Karpas-422 (cell line): Measurements from ENCODE around the gene WDR46. TPM values are rescaled to one million over a fixed set of nuclear protein-coding genes. Genes with fewer than 3 reads are reported as not detected.

Experiments
- DNase-seq: peaks from one replicate; pipeline ENCODE4 v3.0.0-alpha.2; 2015
- H2AFZ ChIP-seq: fragments of 200-600 bp; sonication (generic); 2 replicates; pipeline ENCODE4 v1.6.1; 2014; ENCODE audit warnings: antibody characterized with exemption, low read length, mixed read lengths
- H3K27ac ChIP-seq: fragments of 200-600 bp; sonication (generic); 2 replicates; pipeline ENCODE4 v1.5.1; 2014; ENCODE audit warnings: mild to moderate bottlenecking, low read length, moderate library complexity
- H3K27me3 ChIP-seq: fragments of 200-600 bp; sonication (generic); 2 replicates; pipeline ENCODE4 v1.6.1; 2014; ENCODE audit warnings: low read length, mixed read lengths
- H3K36me3 ChIP-seq: fragments of 200-600 bp; sonication (generic); 2 replicates; pipeline ENCODE4 v1.6.1; 2014; ENCODE audit warnings: low read length, mixed read lengths; ENCODE audit not compliant: insufficient read depth
- H3K4me1 ChIP-seq: fragments of 200-600 bp; sonication (generic); 2 replicates; pipeline ENCODE4 v1.6.1; 2014; ENCODE audit warnings: mild to moderate bottlenecking, low read length, mixed read lengths
- H3K4me2 ChIP-seq: fragments of 200-600 bp; sonication (generic); 2 replicates; pipeline ENCODE4 v1.6.1; 2014; ENCODE audit warnings: low read length, low read depth, mild to moderate bottlenecking; ENCODE audit not compliant: poor library complexity, severe bottlenecking
- H3K4me3 ChIP-seq: fragments of 200-600 bp; sonication (generic); 2 replicates; pipeline ENCODE4 v1.5.1; 2014; ENCODE audit warnings: mild to moderate bottlenecking, antibody characterized with exemption, low read length, mixed read lengths
- H3K79me2 ChIP-seq: fragments of 200-600 bp; sonication (generic); 2 replicates; pipeline ENCODE4 v1.6.1; 2014; ENCODE audit warnings: mild to moderate bottlenecking, low read length, mixed read lengths
- H3K9ac ChIP-seq: fragments of 200-600 bp; sonication (generic); 2 replicates; pipeline ENCODE4 v1.6.0; 2014; ENCODE audit warnings: low read length
- H3K9me2 ChIP-seq: fragments of 200-600 bp; sonication (generic), shearing (Covaris generic); replicated peaks from 2 replicates; pipeline ENCODE4 v1.6.0; 2014; ENCODE audit warnings: mild to moderate bottlenecking, low read length, moderate library complexity; ENCODE audit not compliant: insufficient read depth
- H3K9me3 ChIP-seq: fragments of 300-700, 200-600 bp; sonication (generic); 2 replicates; pipeline ENCODE4 v1.6.1; 2014; ENCODE audit warnings: low read length, mixed read lengths
- H4K20me1 ChIP-seq: fragments of 200-600 bp; sonication (generic); 2 replicates; pipeline ENCODE4 v1.6.1; 2014; ENCODE audit warnings: mild to moderate bottlenecking, antibody characterized with exemption, low read length, low read depth; ENCODE audit not compliant: insufficient read depth
- total RNA-seq: library from RNA; depleted of rRNA; stranded (reverse); fragments of >200 nt; shearing (Covaris generic); gene quantifications from 2 replicates; pipeline ENCODE4 v1.2.3, GENCODE V29; 2014; ENCODE audit warnings: low replicate concordance

WDR46 gene
- total RNA-seq, 1 experiment from 2014 or later: 59.6 TPM

DNA sequence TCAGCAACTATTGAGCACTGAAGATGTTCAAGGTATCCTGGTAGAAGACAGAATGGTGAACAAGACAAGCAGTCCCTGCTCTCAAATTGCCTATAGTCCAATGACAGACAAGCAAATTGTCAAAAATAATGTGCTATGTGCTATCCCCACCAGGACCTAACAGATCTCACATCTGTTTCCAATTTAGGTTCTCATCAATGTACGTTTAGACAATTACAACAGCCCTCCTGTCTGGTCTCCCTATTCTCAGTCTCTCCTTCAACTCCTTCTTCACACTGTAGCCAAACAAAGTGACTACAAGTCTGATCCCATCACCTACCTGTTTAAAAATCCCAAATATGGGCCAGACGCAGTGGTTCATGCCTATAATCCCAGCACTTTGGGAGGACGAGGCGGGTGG, 17.3 kb upstream of the WDR46 start:
- Histone ChIP-seq H3K4me2 (no peak overlapping the region), H2AFZ (no peak overlapping the region), H3K27me3 (no peaks in the 10 kb centered on the region), H3K36me3 (peaks cover 15% of the 10 kb centered on the region; the same call in 1 of the 2 replicates), H3K4me1 (0 out of 2 replicates have a peak, but pooled peaks cover 3% of the 10 kb centered on the region), H3K9ac (no peak overlapping the region), H3K79me2 (peaks cover 38% of the 10 kb centered on the region), H3K4me3 (no peak overlapping the region), H4K20me1 (0 out of 2 replicates have a peak, but pooled peaks cover 7% of the 10 kb centered on the region), H3K9me2 (no peaks in the 10 kb centered on the region), H3K27ac (no peak overlapping the region), H3K9me3 (no peaks in the 10 kb centered on the region)
- DNase-seq: no peak

DNA sequence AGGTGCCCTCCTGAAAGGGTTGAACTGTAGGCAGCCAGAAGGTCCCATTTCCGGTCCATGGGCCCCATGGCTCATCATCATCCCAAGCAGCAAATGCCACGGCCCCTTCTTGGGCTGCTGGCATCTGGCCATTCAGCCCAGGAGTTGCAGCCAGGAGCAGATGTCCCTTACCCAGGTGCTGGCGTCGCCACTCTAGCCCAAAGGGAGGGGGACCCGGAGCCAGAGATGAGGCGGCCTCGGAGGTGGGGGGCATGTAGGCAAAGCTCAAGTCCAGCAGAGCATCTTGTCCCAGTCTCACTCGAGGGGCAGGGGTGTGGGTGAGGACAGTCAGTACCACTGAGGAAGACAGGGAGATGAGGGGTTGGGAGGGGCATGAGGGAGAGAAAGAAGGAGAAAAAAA, 16.0 kb upstream of the WDR46 start:
- Histone ChIP-seq H4K20me1 (0 out of 2 replicates have a peak, but pooled peaks cover 7% of the 10 kb centered on the region), H3K9ac (no peak overlapping the region), H3K4me1 (peaks cover 5% of the 10 kb centered on the region), H2AFZ (no peak overlapping the region), H3K9me2 (no peaks in the 10 kb centered on the region), H3K9me3 (no peaks in the 10 kb centered on the region), H3K4me3 (no peak overlapping the region), H3K27me3 (no peaks in the 10 kb centered on the region), H3K27ac (no peak overlapping the region), H3K36me3 (peaks cover 15% of the 10 kb centered on the region; the same call in 1 of the 2 replicates), H3K79me2 (peaks cover 26% of the 10 kb centered on the region), H3K4me2 (no peak overlapping the region)
- DNase-seq: no peak

DNA sequence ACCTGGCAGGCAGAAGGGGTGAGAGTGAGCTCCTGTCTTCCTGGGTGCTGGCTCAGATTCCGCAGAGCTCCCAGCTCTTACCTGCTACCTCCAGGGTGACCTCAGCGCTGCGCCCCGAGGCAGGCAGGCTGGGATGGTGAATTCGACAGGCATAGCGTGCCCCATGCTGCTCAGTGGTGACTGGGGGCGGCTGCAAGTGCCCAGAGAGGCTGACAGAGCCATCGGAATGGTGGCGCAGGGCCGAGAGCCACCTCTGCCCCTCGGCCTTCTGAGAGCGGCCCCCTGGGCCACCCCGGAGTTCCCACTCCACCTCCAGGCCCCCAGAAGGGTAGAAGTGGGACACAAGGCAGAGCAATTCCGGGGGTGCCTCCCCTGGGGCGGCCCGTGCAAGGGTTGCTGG, 15.2 kb upstream of the WDR46 start:
- DNase-seq: no peak
- no peak overlapping the region for H3K9ac ChIP-seq
- H3K27ac ChIP-seq: no peak overlapping the region
- 0 out of 2 replicates have a peak, but pooled peaks cover 7% of the 10 kb centered on the region for H4K20me1 ChIP-seq
- H3K27me3 ChIP-seq: no peaks in the 10 kb centered on the region
- no peak overlapping the region for H3K4me2 ChIP-seq
- H3K4me3 ChIP-seq: no peak overlapping the region
- peaks cover 11% of the 10 kb centered on the region for H3K4me1 ChIP-seq
- no peaks in the 10 kb centered on the region for H3K9me2 ChIP-seq
- H3K36me3 ChIP-seq: peaks cover 15% of the 10 kb centered on the region; the same call in 1 of the 2 replicates
- H3K79me2 ChIP-seq: peaks cover 26% of the 10 kb centered on the region
- no peaks in the 10 kb centered on the region for H3K9me3 ChIP-seq
- H2AFZ ChIP-seq: no peak overlapping the region

DNA sequence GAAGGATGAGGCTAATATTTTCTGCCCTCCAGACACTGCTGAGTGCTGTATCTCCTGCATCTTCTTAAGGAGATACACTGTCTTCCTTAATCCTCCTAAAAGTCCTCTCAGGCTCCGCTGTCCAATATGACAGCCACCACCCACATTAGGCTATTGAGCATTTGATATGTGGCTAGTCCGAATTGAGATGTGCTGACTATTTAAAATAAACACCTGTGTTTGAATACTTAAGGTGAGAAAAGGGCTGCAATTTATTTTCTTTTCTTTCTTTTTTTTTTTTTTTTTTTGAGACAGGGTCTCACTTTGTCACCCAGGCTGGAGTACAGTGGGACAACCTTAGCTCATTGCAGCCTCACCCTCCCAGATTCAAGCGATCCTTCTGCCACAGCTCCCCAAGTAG, 12.8 kb upstream of the WDR46 start:
- Histone ChIP-seq H3K4me2 (no peak overlapping the region), H2AFZ (no peak overlapping the region), H3K4me1 (peaks cover 21% of the 10 kb centered on the region)

DNA sequence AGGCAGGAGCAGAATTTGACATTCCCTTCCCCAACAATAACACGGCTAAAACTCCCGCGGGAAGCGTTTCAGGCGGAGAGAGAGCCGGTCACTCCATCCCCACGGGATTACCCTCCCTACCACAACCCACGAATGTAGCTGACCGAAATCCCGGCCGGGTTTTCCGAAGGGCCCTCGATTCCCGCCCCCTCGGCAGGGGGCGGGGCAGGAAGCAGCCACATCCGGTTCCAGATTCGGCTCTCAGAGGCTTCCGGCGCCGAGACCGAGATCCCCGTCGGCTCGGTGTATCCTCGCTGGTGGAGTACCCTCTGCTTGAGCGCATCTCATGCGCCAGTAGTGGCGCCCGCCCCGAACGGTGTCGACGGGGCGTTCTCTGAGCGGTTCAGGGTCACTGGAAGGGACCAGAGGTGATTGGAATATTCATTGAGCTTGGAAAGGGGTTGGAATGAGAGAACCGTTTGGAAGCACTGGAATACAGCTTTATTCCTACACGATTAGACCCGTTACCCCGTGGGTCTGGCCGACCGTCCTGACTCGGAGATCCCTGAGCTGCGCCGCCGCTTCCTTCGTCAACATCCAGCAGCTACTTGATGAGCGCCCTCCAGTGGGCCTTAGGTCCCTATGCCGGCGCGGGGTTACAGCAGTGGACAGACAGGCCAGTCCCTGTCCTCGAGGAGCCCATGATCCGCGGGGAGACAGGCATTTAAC, 10.4 kb upstream of the WDR46 start:
- H3K27ac ChIP-seq: peak overlapping the region; percentile 92
- peaks cover 3% of the 10 kb centered on the region; the same call in 1 of the 2 replicates for H3K36me3 ChIP-seq
- peak overlapping the region; percentile 84 for H3K9ac ChIP-seq
- no peaks in the 10 kb centered on the region for H3K9me3 ChIP-seq
- peaks cover 20% of the 10 kb centered on the region for H3K4me1 ChIP-seq
- H2AFZ ChIP-seq: no peak overlapping the region
- peak; percentile 97 for DNase-seq
- peak overlapping the region; percentile 79 for H3K4me2 ChIP-seq
- no peaks in the 10 kb centered on the region for H4K20me1 ChIP-seq
- H3K79me2 ChIP-seq: peaks cover 19% of the 10 kb centered on the region
- no peaks in the 10 kb centered on the region for H3K27me3 ChIP-seq
- no peaks in the 10 kb centered on the region for H3K9me2 ChIP-seq
- peak overlapping the region; percentile 74 for H3K4me3 ChIP-seq

More for the DNA sequence above, 12.8 kb upstream of the WDR46 start:
- no peaks in the 10 kb centered on the region for H3K9me2 ChIP-seq
- no peak overlapping the region for H3K27ac ChIP-seq
- no peak overlapping the region for H3K4me3 ChIP-seq
- no peak overlapping the region for H3K9ac ChIP-seq
- H3K79me2 ChIP-seq: peaks cover 26% of the 10 kb centered on the region
- H3K36me3 ChIP-seq: peaks cover 12% of the 10 kb centered on the region; the same call in 1 of the 2 replicates
- H4K20me1 ChIP-seq: 0 out of 2 replicates have a peak, but pooled peaks cover 7% of the 10 kb centered on the region
- H3K9me3 ChIP-seq: no peaks in the 10 kb centered on the region
- H3K27me3 ChIP-seq: no peaks in the 10 kb centered on the region
- DNase-seq: no peak

DNA sequence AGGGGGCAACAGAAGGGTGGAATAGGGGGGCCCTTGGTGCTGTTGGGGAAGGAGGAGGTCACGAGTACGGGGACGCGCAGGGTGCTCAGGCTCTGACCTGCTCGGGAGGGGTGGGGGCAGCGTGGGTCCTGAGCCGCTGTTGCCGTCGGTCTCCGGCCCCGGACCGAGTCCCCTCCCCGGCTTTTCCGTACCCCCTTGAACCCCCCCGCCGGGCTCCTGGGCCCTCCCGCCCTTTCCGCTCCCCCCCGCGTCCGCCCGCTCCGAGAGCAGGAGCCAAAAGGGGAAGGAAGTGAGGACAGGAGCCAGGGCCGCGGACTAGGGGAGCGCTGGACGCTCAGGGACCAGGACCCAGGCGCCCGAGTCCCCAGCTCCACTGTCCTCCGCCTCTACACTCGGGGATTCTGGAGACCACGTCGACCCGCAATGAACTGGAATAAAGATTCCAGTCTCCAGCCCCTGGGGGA, 9.8 kb upstream of the WDR46 start, which contains the start of gene RGL2:
RGL2 (minus strand) TSS at position 170 of the 464 bp plus-strand sequence. CDS start 332 bp downstream, outside the sequence.
- peaks cover 20% of the 10 kb centered on the region for H3K4me1 ChIP-seq
- peak within 1 kb of the TSS; percentile 74 for H3K4me3 ChIP-seq
- H3K9me2 ChIP-seq: no peaks in the 10 kb centered on the region
- peaks cover 3% of the 10 kb centered on the region; the same call in 1 of the 2 replicates for H3K36me3 ChIP-seq
- 0 out of 2 replicates have a peak within 1 kb of the TSS, but pooled peaks have one; percentile 23 for H2AFZ ChIP-seq
- no peaks in the 10 kb centered on the region for H3K9me3 ChIP-seq
- H3K4me2 ChIP-seq: peak within 1 kb of the TSS; percentile 79
- no peaks in the 10 kb centered on the region for H4K20me1 ChIP-seq
- H3K27ac ChIP-seq: peak within 1 kb of the TSS; percentile 92
- DNase-seq: peak; percentile 88
- H3K9ac ChIP-seq: peak within 1 kb of the TSS; percentile 84
- no peaks in the 10 kb centered on the region for H3K27me3 ChIP-seq
- peaks cover 19% of the 10 kb centered on the region for H3K79me2 ChIP-seq

DNA sequence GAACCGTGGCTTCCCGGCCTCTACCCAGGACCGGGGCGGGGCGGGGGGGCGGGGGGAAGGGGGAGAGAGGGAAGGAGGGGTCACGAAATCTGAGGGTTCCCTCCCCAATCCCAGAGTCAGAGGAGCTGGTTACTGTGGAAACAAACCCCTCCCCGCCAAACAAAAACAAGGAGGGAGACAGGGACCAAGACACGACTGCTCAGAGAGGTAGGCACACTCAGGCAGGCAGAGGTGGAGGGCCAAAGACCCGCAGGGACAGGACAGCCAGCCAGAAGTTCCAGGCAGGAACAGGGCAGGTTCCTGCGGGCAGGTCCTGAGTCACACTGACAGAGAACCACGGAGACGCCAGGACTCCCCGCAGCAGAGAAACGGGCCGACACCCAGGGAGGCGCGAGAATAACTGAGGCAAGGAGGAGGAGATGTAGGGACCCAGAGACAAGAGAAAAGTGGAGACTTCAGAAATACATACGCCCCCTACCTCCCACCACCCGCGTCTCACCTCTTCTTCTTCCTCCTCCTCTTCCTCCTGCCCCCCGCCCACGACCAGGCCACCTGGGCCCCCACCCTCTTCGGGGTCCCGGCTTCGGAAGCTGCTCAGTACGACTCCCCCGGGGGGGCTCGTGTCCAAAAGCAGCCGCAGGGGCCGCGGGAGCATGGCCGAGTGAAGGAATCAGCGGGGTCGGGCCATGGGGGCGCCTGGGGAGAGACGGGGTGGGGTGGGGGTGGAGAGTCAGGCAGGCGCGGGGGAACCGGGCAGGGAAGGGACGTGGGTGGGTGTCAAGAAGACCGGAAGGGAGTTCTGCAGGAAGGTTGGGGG, 9.1 kb upstream of the WDR46 start:
- DNase-seq: peak; percentile 92
- Histone ChIP-seq H4K20me1 (no peaks in the 10 kb centered on the region), H3K4me2 (peak overlapping the region; percentile 79), H3K4me1 (peaks cover 20% of the 10 kb centered on the region), H3K27me3 (no peaks in the 10 kb centered on the region), H3K9me2 (no peaks in the 10 kb centered on the region), H3K9me3 (no peaks in the 10 kb centered on the region), H3K79me2 (peaks cover 19% of the 10 kb centered on the region), H2AFZ (0 out of 2 replicates have a peak overlapping the region, but pooled peaks have one; percentile 23), H3K9ac (peak overlapping the region; percentile 84), H3K36me3 (peaks cover 3% of the 10 kb centered on the region; the same call in 1 of the 2 replicates), H3K4me3 (peak overlapping the region; percentile 74), H3K27ac (peak overlapping the region; percentile 92)
